Pancreas (tissue), 10 donors: Measurements from ENCODE around the gene PITX1. TPM values are rescaled to one million over a fixed set of nuclear protein-coding genes. Genes with fewer than 3 reads are reported as not detected.

Experiments
- ATAC-seq, 4 donors: fragments of 200-7000 bp; cut with Tn5 transposase; one replicate each; pipeline versions ENCODE4 v1.8.0 to v1.9.1; 2020; ENCODE audit warnings: mild to moderate bottlenecking in 4 of 4, moderate library complexity in 4 of 4
- DNase-seq, 6 donors: peaks; one replicate each; pipeline ENCODE4 v3.0.0-alpha.2; 2020
- FAIRE-seq: peaks from 2 replicates; lab custom pipeline; 2012; peaks lifted over from hg19 to GRCh38; lab: Jason Lieb, UNC
- H3K27ac ChIP-seq, 4 donors: fragments of 200-600 bp; sonication (generic); 1 replicate in 3 of 4; 2 replicates in 1 of 4; pipeline versions ENCODE4 v1.5.0 to v1.8.0; 2020
- H3K27me3 ChIP-seq, 4 donors: fragments of 200-600 bp; one replicate each; pipeline ENCODE4 v1.8.0; 2021
- H3K36me3 ChIP-seq, 3 donors: fragments of 200-600 bp; sonication (generic) in 1 of 3; one replicate each; pipeline versions ENCODE4 v1.5.0 to v1.8.0; 2020 to 2021
- H3K4me1 ChIP-seq, 3 donors: fragments of 200-600 bp; one replicate each; pipeline ENCODE4 v1.8.0; 2021
- H3K4me3 ChIP-seq, 4 donors: fragments of 200-600 bp; sonication (generic) in 2 of 4; one replicate each; pipeline versions ENCODE4 v1.5.0 to v1.8.0; 2020 to 2021
- H3K9me3 ChIP-seq, 4 donors: fragments of 200-600 bp; one replicate each; pipeline ENCODE4 v1.8.0; 2021
- WGBS, 2 donors: extraction: QIAGEN DNeasy Blood & Tissue Kit; methylation state at CpG; one replicate each; pipeline ENCODE4 v1.1.7; 2013; 5-methylcytosine and 5-hydroxymethylcytosine counted together
- intact Hi-C, 3 donors: fragments of 100-400 bp; cut with DNase I; formaldehyde crosslinking; loops; one replicate each; pipeline versions ENCODE4 v1.11.1 to v1.14.2; 2022
- polyA plus RNA-seq, 2 donors: library from polyadenylated mRNA; stranded (reverse); fragments of 200-250 nt; gene quantifications; one replicate each; pipeline ENCODE4 v1.2.3, GENCODE V29; 2013
- total RNA-seq, 6 donors: library from RNA; stranded (reverse); fragmentation: NEBNext Ultra II Directional in 4 of 6; extraction: Animal tissue kit (Norgen Biotek cat#: 25700) in 4 of 6; gene quantifications; one replicate each; pipeline versions ENCODE4 v1.2.1 to v1.2.4, GENCODE V29; 2021 to 2023
- TF ChIP-seq, protein P1 (sequence below), 4 donors: fragments of 200-600 bp; sonication (generic) in 3 of 4; IDR thresholded peaks; one replicate each; pipeline versions ENCODE4 v1.5.0 to v1.8.0; 2021; ENCODE audit warnings: antibody characterized with exemption in 4 of 4
- donor health status: healthy with polysubstance abuse.
- donor health status: DM: no; HTN: no; CAD: no; lungs with moderate emphysema.
- donor health status: DM: no; HTN: no; CAD: no.
- donor health status: control.
- donor health status: control.
- donor health status: Bipolar disorder and iron deficiency.
- donor health status: DM: yes; HTN: yes; CAD: no.
- donor health status: DM: no; HTN: no; CAD: no.
- donor health status: DM: no; HTN: no; CAD: no.
- donor health status: DM: yes; HTN: yes; CAD: no.

PITX1 gene
- total and polyA plus RNA-seq, 8 donors = 0.12 to 0.28 (median 0.17) TPM; not detected in 4

DNA sequence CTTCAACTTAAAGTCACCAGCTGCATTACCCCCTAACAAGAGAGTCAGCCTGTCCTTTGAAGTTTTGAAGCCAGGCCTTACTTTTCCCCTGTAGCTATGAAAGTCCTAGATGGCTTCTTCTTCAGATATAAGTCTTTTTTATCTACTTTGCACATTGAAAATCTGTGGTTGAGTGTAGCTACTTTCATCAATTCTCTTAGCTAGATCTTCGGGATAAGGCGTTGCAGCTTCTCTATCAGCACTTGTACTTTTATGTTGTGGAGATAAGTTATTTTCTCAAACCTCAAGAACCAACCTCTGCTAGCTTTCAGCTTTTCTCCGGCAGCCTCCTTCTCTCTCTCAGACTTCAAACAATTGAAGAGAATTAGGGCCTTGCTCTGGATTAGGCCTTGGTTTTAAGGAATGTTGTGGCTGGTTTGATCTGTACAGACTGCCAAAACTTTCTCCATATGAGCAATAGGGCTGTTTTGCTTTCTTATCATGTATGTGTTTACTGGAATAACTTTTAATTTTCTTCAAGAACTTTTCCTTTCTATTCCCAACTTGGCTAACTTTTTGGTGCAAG is 44.7 kb downstream of the PITX1 start:
- no peaks in the 10 kb centered on the region for H3K9me3 ChIP-seq
- no peak overlapping the region for H3K27ac ChIP-seq
- no peak for DNase-seq
- intact Hi-C loops = no loop called here
- no peaks in the 10 kb centered on the region for H3K27me3 ChIP-seq
- ATAC-seq = peak in 1 of 4 donors; percentile 21
- no peaks in the 10 kb centered on the region for H3K36me3 ChIP-seq
- FAIRE-seq = no peak
- no peak overlapping the region for H3K4me3 ChIP-seq
- TF ChIP-seq, protein P1, sequence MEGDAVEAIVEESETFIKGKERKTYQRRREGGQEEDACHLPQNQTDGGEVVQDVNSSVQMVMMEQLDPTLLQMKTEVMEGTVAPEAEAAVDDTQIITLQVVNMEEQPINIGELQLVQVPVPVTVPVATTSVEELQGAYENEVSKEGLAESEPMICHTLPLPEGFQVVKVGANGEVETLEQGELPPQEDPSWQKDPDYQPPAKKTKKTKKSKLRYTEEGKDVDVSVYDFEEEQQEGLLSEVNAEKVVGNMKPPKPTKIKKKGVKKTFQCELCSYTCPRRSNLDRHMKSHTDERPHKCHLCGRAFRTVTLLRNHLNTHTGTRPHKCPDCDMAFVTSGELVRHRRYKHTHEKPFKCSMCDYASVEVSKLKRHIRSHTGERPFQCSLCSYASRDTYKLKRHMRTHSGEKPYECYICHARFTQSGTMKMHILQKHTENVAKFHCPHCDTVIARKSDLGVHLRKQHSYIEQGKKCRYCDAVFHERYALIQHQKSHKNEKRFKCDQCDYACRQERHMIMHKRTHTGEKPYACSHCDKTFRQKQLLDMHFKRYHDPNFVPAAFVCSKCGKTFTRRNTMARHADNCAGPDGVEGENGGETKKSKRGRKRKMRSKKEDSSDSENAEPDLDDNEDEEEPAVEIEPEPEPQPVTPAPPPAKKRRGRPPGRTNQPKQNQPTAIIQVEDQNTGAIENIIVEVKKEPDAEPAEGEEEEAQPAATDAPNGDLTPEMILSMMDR (IDR thresholded peaks at IDR 0.05) = no peak
- WGBS, 2 donors = 87 to 94% methylated on average over 3 of the region's 3 CpGs
- H3K4me1 ChIP-seq = no peaks in the 10 kb centered on the region

- Histone ChIP-seq H3K27ac (no peak overlapping the region), H3K27me3 (no peaks in the 10 kb centered on the region), H3K4me3 (no peak overlapping the region), H3K9me3 (no peaks in the 10 kb centered on the region), H3K4me1 (no peaks in the 10 kb centered on the region), H3K36me3 (no peaks in the 10 kb centered on the region)
- intact Hi-C loops = no loop called here
- ATAC-seq = no peak
- DNase-seq = no peak
- WGBS, 2 donors = 91 to 96% methylated on average over 1 of the region's 1 CpG
- FAIRE-seq = no peak
- TF ChIP-seq, protein P1 (IDR thresholded peaks at IDR 0.05) = no peak
Observed at GRCh38 chr5:134982230-134982629, 51.8 kb downstream of the PITX1 start.

GRCh38 chr5:134979416-134979815 is 54.6 kb downstream of the PITX1 start:
- intact Hi-C loops = no loop called here
- DNase-seq = no peak
- no peaks in the 10 kb centered on the region for H3K4me1 ChIP-seq
- no peaks in the 10 kb centered on the region for H3K36me3 ChIP-seq
- no peaks in the 10 kb centered on the region for H3K9me3 ChIP-seq
- TF ChIP-seq, protein P1 (IDR thresholded peaks at IDR 0.05) = no peak
- H3K27me3 ChIP-seq = no peaks in the 10 kb centered on the region
- 91 to 95% methylated on average over 3 of the region's 3 CpGs for WGBS, 2 donors
- H3K27ac ChIP-seq = no peak overlapping the region
- no peak for FAIRE-seq
- ATAC-seq = no peak
- no peak overlapping the region for H3K4me3 ChIP-seq

Other genes with a start within 250 kb of the PITX1 start
- gene C5orf24, start 188.3 kb downstream of the PITX1 start, total RNA-seq = 10 to 100 TPM in 5 of 6 donors, 1 to 10 TPM in 1; 7.7 to 17.2 (median 13.8) TPM
- gene C5orf24, start 188.3 kb downstream of the PITX1 start, polyA plus RNA-seq = 10 to 100 TPM in 1 of 2 donors, 1 to 10 TPM in 1; 6.0 to 15.9 TPM
- gene TXNDC15, start 159.9 kb downstream of the PITX1 start, total RNA-seq = 10 to 100 TPM; 26.2 to 35.1 (median 31.4) TPM
- gene TXNDC15, start 159.9 kb downstream of the PITX1 start, polyA plus RNA-seq = 10 to 100 TPM; 34.1 to 61.5 TPM
- 1 to 10 TPM; 6.5 to 9.1 (median 7.5) TPM for gene PCBD2, start 129.1 kb downstream of the PITX1 start, total RNA-seq
- gene PCBD2, start 129.1 kb downstream of the PITX1 start, polyA plus RNA-seq = 1 to 10 TPM; 5.0 to 6.0 TPM
- gene CATSPER3, start 66.3 kb downstream of the PITX1 start, total RNA-seq = 1 to 10 TPM in 1 of 6 donors, under 1 TPM in 5; 0.29 to 1.3 (median 0.48) TPM
- 1 to 10 TPM; 1.7 to 2.2 TPM for gene CATSPER3, start 66.3 kb downstream of the PITX1 start, polyA plus RNA-seq